ENCODE results near the gene TIAM1. TPM values are rescaled to one million over a fixed set of nuclear protein-coding genes. Genes with fewer than 3 reads are reported as not detected.

TIAM1 gene
- total RNA-seq, 2 donors from 2014 or later = 4.5 to 15.2 TPM

- DNase-seq (ENCODE audit: low spot score) = no peak
- ATAC-seq (ENCODE audit: insufficient number of reproducible peaks, low FRiP score, low read depth) = no peak
- Histone ChIP-seq H3K4me3 (no peak overlapping the region), H3K27ac (no peak overlapping the region), H3K36me3 (no peaks in the 10 kb centered on the region), H3K27me3 (replicated peaks; ENCODE audit: insufficient read depth) (no peaks in the 10 kb centered on the region), H3K4me1 (ENCODE audit: control insufficient read depth in 1 of 2, low read depth in 2 of 2) (no peaks in the 10 kb centered on the region), H3K9me3 (peaks cover 3% of the 10 kb centered on the region)
- TF ChIP-seq, protein P1, sequence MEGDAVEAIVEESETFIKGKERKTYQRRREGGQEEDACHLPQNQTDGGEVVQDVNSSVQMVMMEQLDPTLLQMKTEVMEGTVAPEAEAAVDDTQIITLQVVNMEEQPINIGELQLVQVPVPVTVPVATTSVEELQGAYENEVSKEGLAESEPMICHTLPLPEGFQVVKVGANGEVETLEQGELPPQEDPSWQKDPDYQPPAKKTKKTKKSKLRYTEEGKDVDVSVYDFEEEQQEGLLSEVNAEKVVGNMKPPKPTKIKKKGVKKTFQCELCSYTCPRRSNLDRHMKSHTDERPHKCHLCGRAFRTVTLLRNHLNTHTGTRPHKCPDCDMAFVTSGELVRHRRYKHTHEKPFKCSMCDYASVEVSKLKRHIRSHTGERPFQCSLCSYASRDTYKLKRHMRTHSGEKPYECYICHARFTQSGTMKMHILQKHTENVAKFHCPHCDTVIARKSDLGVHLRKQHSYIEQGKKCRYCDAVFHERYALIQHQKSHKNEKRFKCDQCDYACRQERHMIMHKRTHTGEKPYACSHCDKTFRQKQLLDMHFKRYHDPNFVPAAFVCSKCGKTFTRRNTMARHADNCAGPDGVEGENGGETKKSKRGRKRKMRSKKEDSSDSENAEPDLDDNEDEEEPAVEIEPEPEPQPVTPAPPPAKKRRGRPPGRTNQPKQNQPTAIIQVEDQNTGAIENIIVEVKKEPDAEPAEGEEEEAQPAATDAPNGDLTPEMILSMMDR (IDR thresholded peaks at IDR 0.05) = no peak
These were observed 9.4 kb downstream of the TIAM1 start for GRCh38 chr21:31334648-31335121.

GRCh38 chr21:31332525-31332924 lies 11.5 kb downstream of the TIAM1 start:
- ATAC-seq (ENCODE audit: insufficient number of reproducible peaks, low FRiP score, low read depth) (no peak), DNase-seq (ENCODE audit: low spot score) (no peak)
- TF ChIP-seq, protein P1 (IDR thresholded peaks at IDR 0.05) = no peak
- Histone ChIP-seq H3K36me3 (no peaks in the 10 kb centered on the region), H3K9me3 (peaks cover 3% of the 10 kb centered on the region), H3K27me3 (replicated peaks; ENCODE audit: insufficient read depth) (no peaks in the 10 kb centered on the region), H3K4me1 (ENCODE audit: control insufficient read depth in 1 of 2, low read depth in 2 of 2) (no peaks in the 10 kb centered on the region), H3K27ac (no peak overlapping the region), H3K4me3 (no peak overlapping the region)

GRCh38 chr21:31331231-31331630 lies 12.8 kb downstream of the TIAM1 start:
- TF ChIP-seq, protein P1 (IDR thresholded peaks at IDR 0.05) = no peak
- ATAC-seq (ENCODE audit: insufficient number of reproducible peaks, low FRiP score, low read depth) = no peak

GRCh38 chr21:31330144-31330483 lies 13.9 kb downstream of the TIAM1 start:
- Histone ChIP-seq H3K27ac (no peak overlapping the region), H3K9me3 (peaks cover 3% of the 10 kb centered on the region), H3K4me1 (ENCODE audit: control insufficient read depth in 1 of 2, low read depth in 2 of 2) (no peaks in the 10 kb centered on the region), H3K4me3 (no peak overlapping the region), H3K27me3 (replicated peaks; ENCODE audit: insufficient read depth) (no peaks in the 10 kb centered on the region), H3K36me3 (no peaks in the 10 kb centered on the region)
- TF ChIP-seq, protein P1 (IDR thresholded peaks at IDR 0.05) = no peak
- no peak for DNase-seq (ENCODE audit: low spot score)
- no peak for ATAC-seq (ENCODE audit: insufficient number of reproducible peaks, low FRiP score, low read depth)

More at GRCh38 chr21:31331231-31331630, 12.8 kb downstream of the TIAM1 start:
- Histone ChIP-seq H3K4me3 (no peak overlapping the region), H3K4me1 (ENCODE audit: control insufficient read depth in 1 of 2, low read depth in 2 of 2) (no peaks in the 10 kb centered on the region), H3K27ac (no peak overlapping the region), H3K9me3 (peaks cover 3% of the 10 kb centered on the region), H3K36me3 (no peaks in the 10 kb centered on the region), H3K27me3 (replicated peaks; ENCODE audit: insufficient read depth) (no peaks in the 10 kb centered on the region)
- DNase-seq (ENCODE audit: low spot score) = no peak

DNA sequence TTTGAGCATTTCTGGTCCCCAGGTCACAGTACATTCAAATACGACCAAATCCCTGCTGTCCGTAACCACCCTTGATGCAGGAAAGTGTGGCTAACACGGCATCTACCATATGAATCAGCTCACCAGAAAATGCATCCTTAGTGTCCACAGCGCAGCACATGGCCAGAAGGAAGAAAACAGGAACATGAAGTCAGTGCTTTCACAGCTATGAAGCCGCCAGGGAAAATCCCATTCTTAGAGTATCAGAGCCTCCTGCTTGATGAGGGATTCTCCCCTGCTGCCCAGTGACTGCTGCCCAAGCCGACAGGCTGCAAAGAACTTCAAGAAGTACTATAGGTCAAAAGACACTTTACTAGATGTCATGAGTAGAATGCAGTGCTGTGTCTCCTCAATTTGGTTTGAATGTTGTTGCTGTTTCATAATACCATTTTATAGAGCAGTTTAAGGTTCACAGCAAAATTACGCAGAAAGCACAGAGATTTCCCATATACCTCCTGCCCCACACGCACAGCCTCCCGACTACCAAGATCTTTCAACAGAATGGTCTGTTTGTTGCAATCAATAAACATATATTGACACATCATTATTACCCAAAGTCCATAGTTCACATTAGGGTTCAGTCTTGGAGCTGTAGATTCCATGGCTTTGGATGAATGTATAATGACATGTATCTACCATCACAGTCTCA lies 14.5 kb downstream of the TIAM1 start:
- TF ChIP-seq, protein P1 (IDR thresholded peaks at IDR 0.05) = no peak
- Histone ChIP-seq H3K27me3 (replicated peaks; ENCODE audit: insufficient read depth) (no peaks in the 10 kb centered on the region), H3K27ac (no peak overlapping the region), H3K4me3 (no peak overlapping the region), H3K36me3 (no peaks in the 10 kb centered on the region), H3K4me1 (ENCODE audit: control insufficient read depth in 1 of 2, low read depth in 2 of 2) (no peaks in the 10 kb centered on the region), H3K9me3 (peaks cover 3% of the 10 kb centered on the region)
- no peak for ATAC-seq (ENCODE audit: insufficient number of reproducible peaks, low FRiP score, low read depth)
- DNase-seq (ENCODE audit: low spot score) = no peak

Data from thoracic aorta (tissue), 2 donors.